Heart right ventricle (tissue), 16 donors: Measurements from ENCODE around the gene LARP6. TPM values are rescaled to one million over a fixed set of nuclear protein-coding genes. Genes with fewer than 3 reads are reported as not detected.
A peak's percentile ranks its signal among the peaks of the same experiment; 100 is the strongest.

Experiments
- ATAC-seq, 8 donors: fragments of 200-7000 bp; cut with Tn5 transposase; one replicate each; pipeline ENCODE4 v1.9.1; 2020; ENCODE audit warnings: mild to moderate bottlenecking in 8 of 8, moderate library complexity in 8 of 8, moderate number of reproducible peaks in 1 of 8
- DNase-seq, 2 donors: peaks; one replicate each; pipeline ENCODE4 v3.0.0-alpha.2; 2020
- H3K27ac ChIP-seq, 10 donors: fragments of 200-600 bp; sonication (generic) in 2 of 10; one replicate each; pipeline versions ENCODE4 v1.5.0 to v1.8.0; 2020 to 2022; ENCODE audit warnings: mild to moderate bottlenecking in 3 of 10
- H3K27me3 ChIP-seq, 7 donors: fragments of 200-600 bp; one replicate each; pipeline ENCODE4 v1.8.0; 2021 to 2022; ENCODE audit warnings: mild to moderate bottlenecking in 2 of 7
- H3K36me3 ChIP-seq, 9 donors: fragments of 200-600 bp; sonication (generic) in 1 of 9; one replicate each; pipeline versions ENCODE4 v1.5.0 to v1.8.0; 2020 to 2022; ENCODE audit warnings: mild to moderate bottlenecking in 2 of 9
- H3K4me1 ChIP-seq, 9 donors: fragments of 200-600 bp; sonication (generic) in 1 of 9; one replicate each; pipeline versions ENCODE4 v1.5.0 to v1.8.0; 2020 to 2022; ENCODE audit warnings: mild to moderate bottlenecking in 4 of 9
- H3K4me3 ChIP-seq, 10 donors: fragments of 200-600 bp; sonication (generic) in 2 of 10; one replicate each; pipeline versions ENCODE4 v1.5.0 to v1.8.0; 2020 to 2022; ENCODE audit warnings: mild to moderate bottlenecking in 7 of 10, moderate library complexity in 2 of 10
- H3K9me3 ChIP-seq, 11 donors: fragments of 200-600 bp in 10 of 11; sonication (generic) in 2 of 11; one replicate each; pipeline versions ENCODE4 v1.5.0 to v1.8.0; 2013 to 2022; ENCODE audit warnings: mild to moderate bottlenecking in 2 of 11, control low read depth in 1 of 11, moderate library complexity in 1 of 11
- CTCF ChIP-seq, 9 donors: fragments of 200-600 bp; sonication (generic) in 2 of 9; IDR thresholded peaks; one replicate each; pipeline versions ENCODE4 v1.5.0 to v1.8.0; 2021 to 2022; ENCODE audit warnings: antibody characterized with exemption in 9 of 9, mild to moderate bottlenecking in 5 of 9, moderate library complexity in 1 of 9
- WGBS, 2 donors: extraction: QIAGEN DNeasy Blood & Tissue Kit; methylation state at CpG; one replicate each; pipeline ENCODE4 v1.1.7; 2013; ENCODE audit warnings: inconsistent platforms in 1 of 2; 5-methylcytosine and 5-hydroxymethylcytosine counted together
- intact Hi-C, 10 donors: fragments of 100-400 bp; cut with DNase I; formaldehyde crosslinking; loops; one replicate each; pipeline versions ENCODE4 v1.11.1 to v1.14.2; 2022
- long read RNA-seq, 3 donors: library from polyadenylated mRNA; unstranded; transcript quantifications; one replicate each; pipeline ENCODE4 v2.0.0, GENCODE V29; 2020 to 2021
- polyA plus RNA-seq, 2 donors: library from polyadenylated mRNA; stranded (reverse); fragments of 200-250 nt; gene quantifications; one replicate each; pipeline ENCODE4 v1.2.3, GENCODE V29; 2013
- total RNA-seq, 10 donors: library from RNA; stranded (reverse); fragmentation: NEBNext Ultra II Directional in 3 of 10; extraction: Animal tissue kit (Norgen Biotek cat#: 25700) in 3 of 10; gene quantifications; one replicate each; pipeline versions ENCODE4 v1.2.1 to v1.2.4, GENCODE V29; 2021 to 2023
- donor health status: Arrhythmogenic right ventricular cardiomyopathy.
- donor health status: ischemic (EF 13 %, LVEDD 7.1; RV severe dilation, severe dysfunction).
- donor health status: healthy with polysubstance abuse.
- donor health status: DM: no; HTN: yes; CAD: no.
- donor health status: DM: no; HTN: no; CAD: no.
- donor health status: ischemic (EF 25% LVEDD 6.9; RV normal size, moderate dysfunction).
- donor health status: ischemic (EF 25% LVEDD 5.7; RV mildly dilated, moderate dysfunction).
- donor health status: healthy.
- donor health status: DM: yes; HTN: yes; CAD: no.
- donor health status: Ischemic cardiomyopathy.
- donor health status: ischemic (EF 35%, LVEDD 5.7; RV mildly dilated, moderate dysfunction).
- donor health status: nonischemic (EF 11% LVEDD 7.7; RV severe dilation, severe dysfunction).
- donor health status: DM: yes; HTN: yes; CAD: no.
- donor health status: PGD.
- donor health status: ischemic (EF 29% LVEDD 5.4; RV normal size, mild dysfunction).
- donor health status: nonischemic (EF 23%, LVEDD 6.1; RV moderate dilation, normal function).

LARP6 gene
- total RNA-seq, result 10 to 100 TPM; 23.3 to 86.2 (median 40.0) TPM
- 10 to 100 TPM; 22.8 to 34.8 TPM for polyA plus RNA-seq
- long read RNA-seq, donor 1, full-length matches to known transcripts, result 105 of 126 reads
- long read RNA-seq, donor 1, partial matches to known transcripts, result 1 of 126 reads
- long read RNA-seq, donor 1, other reads (novel, unspliced or antisense), result 20 of 126 reads
- long read RNA-seq, donor 2, full-length matches to known transcripts, result 47 of 53 reads
- long read RNA-seq, donor 2, partial matches to known transcripts, result 1 of 53 reads
- long read RNA-seq, donor 2, other reads (novel, unspliced or antisense), result 5 of 53 reads
- long read RNA-seq, donor 3, full-length matches to known transcripts, result 6 of 12 reads
- long read RNA-seq, donor 3, partial matches to known transcripts, result 0 of 12 reads
- long read RNA-seq, donor 3, other reads (novel, unspliced or antisense), result 6 of 12 reads

- Histone ChIP-seq H3K4me1 (peaks cover 0 to 61% (median 32%) of the 10 kb centered on the region in 9 donors), H3K9me3 (no peaks in the 10 kb centered on the region), H3K27me3 (peaks cover 0 to 51% (median 0%) of the 10 kb centered on the region in 7 donors), H3K36me3 (peaks cover 0 to 24% (median 10%) of the 10 kb centered on the region in 9 donors), H3K27ac (peak within 1 kb of the TSS; percentile 86 to 97 (median 95)), H3K4me3 (peak within 1 kb of the TSS; percentile 66 to 89 (median 82))
- ATAC-seq (peak; percentile 60 to 86 (median 68)), DNase-seq (peak; percentile 62 to 78)
- 1% methylated on average over 46 to 78 of the region's 78 CpGs for WGBS, 2 donors
- intact Hi-C loops, result no loop called here
- no peak for TF ChIP-seq CTCF (IDR thresholded peaks at IDR 0.05)
Measured at GRCh38 chr15:70853973-70854665, at the start of gene LARP6. Gene LARP6 (minus strand): TSS chr15:70854157. CDS start chr15:70854088, 69 bp downstream.

GRCh38 chr15:70902107-70902506, 48.1 kb upstream of the LARP6 start:
- no peak for TF ChIP-seq CTCF (IDR thresholded peaks at IDR 0.05)
- peaks cover 0 to 77% (median 0%) of the 10 kb centered on the region in 9 donors for H3K36me3 ChIP-seq
- DNase-seq (no peak), ATAC-seq (no peak)
- no peaks in the 10 kb centered on the region for H3K4me1 ChIP-seq
- no peaks in the 10 kb centered on the region for H3K27me3 ChIP-seq
- 93 to 96% methylated on average over 1 of the region's 1 CpG for WGBS, 2 donors
- peaks cover 0 to under 1% (median 0%) of the 10 kb centered on the region in 11 donors for H3K9me3 ChIP-seq
- intact Hi-C loops, result loop anchor here in 2 of 10 donors (5.0 kb wide), 2 partner anchors 200 to 295 kb away; no protein-coding TSS in a partner anchor
- H3K4me3 ChIP-seq, result no peak overlapping the region
- H3K27ac ChIP-seq, result no peak overlapping the region

- Histone ChIP-seq H3K36me3 (peaks cover 0 to 34% (median 0%) of the 10 kb centered on the region in 9 donors), H3K4me3 (peak overlapping the region; percentile 64 to 92 (median 68)), H3K27me3 (no peaks in the 10 kb centered on the region), H3K4me1 (peaks cover 0 to 26% (median 13%) of the 10 kb centered on the region in 9 donors), H3K9me3 (no peaks in the 10 kb centered on the region), H3K27ac (peak overlapping the region; percentile 41 to 86 (median 72))
- peak; percentile 25 to 77 (median 54) for TF ChIP-seq CTCF (IDR thresholded peaks at IDR 0.05)
- 8 to 9% methylated on average over 10 of the region's 10 CpGs for WGBS, 2 donors
- DNase-seq (peak in 1 of 2 donors; percentile 40), ATAC-seq (peak; percentile 48 to 83 (median 75))
- intact Hi-C loops, result loop anchor here in 8 of 10 donors (5.0 to 10.0 kb wide), 5 partner anchors 209 to 552 kb away; no protein-coding TSS in a partner anchor
Measured at GRCh38 chr15:70892912-70893560, 39.1 kb upstream of the LARP6 start.
